HUES48 (cell line): Measurements from ENCODE around the gene DNAJB13.

ENCODE experiments used
- H3K27ac ChIP-seq: one replicate; pipeline ENCODE4 v1.7.0; 2013; ENCODE audit warnings: low read depth, low read length, inconsistent platforms
- H3K27me3 ChIP-seq: 2 replicates; pipeline ENCODE4 v1.6.1; 2013; ENCODE audit warnings: mild to moderate bottlenecking, low read length; ENCODE audit not compliant: control insufficient read depth, insufficient read depth
- H3K36me3 ChIP-seq: 2 replicates; pipeline ENCODE4 v1.6.1; 2013; ENCODE audit warnings: low read length; ENCODE audit not compliant: control insufficient read depth, insufficient read depth
- H3K4me1 ChIP-seq: 2 replicates; pipeline ENCODE4 v1.6.1; 2013; ENCODE audit warnings: mild to moderate bottlenecking, low read length; ENCODE audit not compliant: control insufficient read depth, insufficient read depth
- H3K4me3 ChIP-seq: 2 replicates; pipeline ENCODE4 v1.5.1; 2013; ENCODE audit warnings: mild to moderate bottlenecking, low read depth, low read length
- H3K9ac ChIP-seq: 2 replicates; pipeline ENCODE4 v1.6.1; 2013; ENCODE audit warnings: mild to moderate bottlenecking, low read depth, low read length, moderate library complexity
- H3K9me3 ChIP-seq: 2 replicates; pipeline ENCODE4 v1.6.1; 2013; ENCODE audit warnings: low read length; ENCODE audit not compliant: control insufficient read depth, insufficient read depth

DNAJB13 gene

GRCh38 chr11:73950869-73951710 is at the start of gene DNAJB13:
Gene DNAJB13 (plus strand): TSS chr11:73951026. CDS start chr11:73951070, 44 bp downstream.
- H3K27me3 ChIP-seq = no peaks in the 10 kb centered on the region
- H3K36me3 ChIP-seq = no peaks in the 10 kb centered on the region
- H3K27ac ChIP-seq = no peak within 1 kb of the TSS
- H3K4me3 ChIP-seq = no peak within 1 kb of the TSS
- no peaks in the 10 kb centered on the region for H3K4me1 ChIP-seq
- 0 out of 2 replicates have a peak, but pooled peaks cover 4% of the 10 kb centered on the region for H3K9me3 ChIP-seq
- no peak within 1 kb of the TSS for H3K9ac ChIP-seq

- no peak overlapping the region for H3K27ac ChIP-seq
- H3K4me1 ChIP-seq = no peaks in the 10 kb centered on the region
- no peaks in the 10 kb centered on the region for H3K27me3 ChIP-seq
- no peak overlapping the region for H3K9ac ChIP-seq
- H3K4me3 ChIP-seq = no peak overlapping the region
- H3K9me3 ChIP-seq = no peaks in the 10 kb centered on the region
- peaks cover 18% of the 10 kb centered on the region for H3K36me3 ChIP-seq
Observed at GRCh38 chr11:73902303-73902702, 48.5 kb upstream of the DNAJB13 start.

GRCh38 chr11:73907191-73907590 is 43.6 kb upstream of the DNAJB13 start:
- H3K36me3 ChIP-seq = peaks cover 12% of the 10 kb centered on the region
- H3K9me3 ChIP-seq = no peaks in the 10 kb centered on the region
- H3K9ac ChIP-seq = no peak overlapping the region
- no peak overlapping the region for H3K4me3 ChIP-seq
- H3K27me3 ChIP-seq = no peaks in the 10 kb centered on the region
- no peaks in the 10 kb centered on the region for H3K4me1 ChIP-seq
- H3K27ac ChIP-seq = no peak overlapping the region

GRCh38 chr11:73912026-73912425 is 38.8 kb upstream of the DNAJB13 start:
- H3K9ac ChIP-seq = no peak overlapping the region
- H3K4me3 ChIP-seq = no peak overlapping the region
- H3K27me3 ChIP-seq = no peaks in the 10 kb centered on the region
- no peaks in the 10 kb centered on the region for H3K4me1 ChIP-seq
- H3K9me3 ChIP-seq = no peaks in the 10 kb centered on the region
- H3K27ac ChIP-seq = no peak overlapping the region
- peaks cover 21% of the 10 kb centered on the region for H3K36me3 ChIP-seq

- H3K4me1 ChIP-seq = no peaks in the 10 kb centered on the region
- no peak overlapping the region for H3K27ac ChIP-seq
Observed at GRCh38 chr11:73913472-73913871, 37.4 kb upstream of the DNAJB13 start.

GRCh38 chr11:73914284-73914683 is 36.5 kb upstream of the DNAJB13 start:
- Histone ChIP-seq H3K9ac (no peak overlapping the region), H3K9me3 (no peaks in the 10 kb centered on the region), H3K27me3 (no peaks in the 10 kb centered on the region), H3K4me1 (no peaks in the 10 kb centered on the region), H3K36me3 (peaks cover 28% of the 10 kb centered on the region), H3K27ac (no peak overlapping the region), H3K4me3 (no peak overlapping the region)

More at GRCh38 chr11:73913472-73913871, 37.4 kb upstream of the DNAJB13 start:
- no peak overlapping the region for H3K9ac ChIP-seq
- no peak overlapping the region for H3K4me3 ChIP-seq
- H3K9me3 ChIP-seq = no peaks in the 10 kb centered on the region
- peaks cover 22% of the 10 kb centered on the region for H3K36me3 ChIP-seq
- H3K27me3 ChIP-seq = no peaks in the 10 kb centered on the region

GRCh38 chr11:73916435-73916834 is 34.4 kb upstream of the DNAJB13 start:
- Histone ChIP-seq H3K27ac (no peak overlapping the region), H3K36me3 (peaks cover 29% of the 10 kb centered on the region), H3K4me3 (no peak overlapping the region), H3K27me3 (no peaks in the 10 kb centered on the region), H3K9me3 (no peaks in the 10 kb centered on the region), H3K9ac (no peak overlapping the region), H3K4me1 (no peaks in the 10 kb centered on the region)

- no peak overlapping the region for H3K27ac ChIP-seq
- H3K27me3 ChIP-seq = no peaks in the 10 kb centered on the region
- no peak overlapping the region for H3K9ac ChIP-seq
- no peaks in the 10 kb centered on the region for H3K4me1 ChIP-seq
- no peaks in the 10 kb centered on the region for H3K9me3 ChIP-seq
- H3K4me3 ChIP-seq = no peak overlapping the region
- H3K36me3 ChIP-seq = peaks cover 20% of the 10 kb centered on the region
Observed at GRCh38 chr11:73921180-73921579, 29.6 kb upstream of the DNAJB13 start.

GRCh38 chr11:73929388-73929787 is 21.4 kb upstream of the DNAJB13 start:
- Histone ChIP-seq H3K9ac (no peak overlapping the region), H3K4me1 (peaks cover 4% of the 10 kb centered on the region; the same call in 1 of the 2 replicates), H3K36me3 (peaks cover 25% of the 10 kb centered on the region), H3K9me3 (no peaks in the 10 kb centered on the region), H3K27ac (no peak overlapping the region), H3K4me3 (no peak overlapping the region), H3K27me3 (no peaks in the 10 kb centered on the region)

- H3K4me3 ChIP-seq = no peak overlapping the region
- H3K4me1 ChIP-seq = peaks cover 4% of the 10 kb centered on the region; the same call in 1 of the 2 replicates
- H3K36me3 ChIP-seq = peaks cover 20% of the 10 kb centered on the region
- H3K9ac ChIP-seq = no peak overlapping the region
- peak overlapping the region; percentile 65 for H3K27ac ChIP-seq
- no peaks in the 10 kb centered on the region for H3K27me3 ChIP-seq
- no peaks in the 10 kb centered on the region for H3K9me3 ChIP-seq
Observed at GRCh38 chr11:73931039-73931645, 19.7 kb upstream of the DNAJB13 start.

GRCh38 chr11:73931951-73932350 is 18.9 kb upstream of the DNAJB13 start:
- Histone ChIP-seq H3K36me3 (peaks cover 16% of the 10 kb centered on the region), H3K4me3 (no peak overlapping the region), H3K9ac (no peak overlapping the region)

More at GRCh38 chr11:73931951-73932350, 18.9 kb upstream of the DNAJB13 start:
- no peak overlapping the region for H3K27ac ChIP-seq
- H3K4me1 ChIP-seq = peaks cover 4% of the 10 kb centered on the region; the same call in 1 of the 2 replicates
- no peaks in the 10 kb centered on the region for H3K9me3 ChIP-seq
- no peaks in the 10 kb centered on the region for H3K27me3 ChIP-seq
